GM10847 (cell line): ENCODE data around the gene EFR3B.

Experiments used
- POLR2A ChIP-seq: IDR thresholded peaks from 2 replicates; pipeline ENCODE4 v1.6.1; 2011; ENCODE audit not compliant: insufficient read length; ENCODE audit errors: extremely low read depth

EFR3B gene

GRCh38 chr2:25030702-25031101 lies 11.2 kb upstream of the EFR3B start:
- no peak for TF ChIP-seq POLR2A

- no peak for TF ChIP-seq POLR2A
These were observed 9.8 kb upstream of the EFR3B start for GRCh38 chr2:25032094-25032493.

GRCh38 chr2:25032901-25033300 lies 9.0 kb upstream of the EFR3B start:
- TF ChIP-seq POLR2A, result no peak

- no peak for TF ChIP-seq POLR2A
These were observed 7.8 kb upstream of the EFR3B start for GRCh38 chr2:25034081-25034480.

GRCh38 chr2:25035537-25036220 lies 6.2 kb upstream of the EFR3B start:
- no peak for TF ChIP-seq POLR2A

- TF ChIP-seq POLR2A, result no peak
These were observed 5.7 kb upstream of the EFR3B start for GRCh38 chr2:25036221-25036559.

- TF ChIP-seq POLR2A, result no peak
These were observed 2.8 kb upstream of the EFR3B start for GRCh38 chr2:25039126-25039525.

GRCh38 chr2:25041307-25041927 lies 459 bp upstream of the EFR3B start:
- no peak for TF ChIP-seq POLR2A

GRCh38 chr2:25042321-25043240 lies 705 bp downstream of the EFR3B start:
- TF ChIP-seq POLR2A, result no peak

- TF ChIP-seq POLR2A, result no peak
These were observed 1.5 kb downstream of the EFR3B start for GRCh38 chr2:25043241-25043867.

GRCh38 chr2:25044011-25044410 lies 2.1 kb downstream of the EFR3B start:
- TF ChIP-seq POLR2A, result no peak

GRCh38 chr2:25044990-25045389 lies 3.1 kb downstream of the EFR3B start:
- no peak for TF ChIP-seq POLR2A

- no peak for TF ChIP-seq POLR2A
These were observed 7.5 kb downstream of the EFR3B start for GRCh38 chr2:25049422-25049821.

GRCh38 chr2:25050128-25050527 lies 8.3 kb downstream of the EFR3B start:
- no peak for TF ChIP-seq POLR2A

GRCh38 chr2:25053041-25053440 lies 11.2 kb downstream of the EFR3B start:
- TF ChIP-seq POLR2A, result no peak

GRCh38 chr2:25054720-25055119 lies 12.8 kb downstream of the EFR3B start:
- no peak for TF ChIP-seq POLR2A
